H9 (cell line): ENCODE results near the gene POLD1. TPM values are rescaled to one million over a fixed set of nuclear protein-coding genes. Genes with fewer than 3 reads are reported as not detected.

Experiments used
- DNase-seq: peaks from one replicate; pipeline ENCODE4 v3.0.0-alpha.2; 2017
- H2AFZ ChIP-seq: one replicate; pipeline ENCODE4 v1.6.1; 2013; ENCODE audit warnings: mild to moderate bottlenecking, low read length, control low read depth, moderate library complexity
- H2AK5ac ChIP-seq: 2 replicates; pipeline ENCODE4 v1.6.1; 2013; ENCODE audit warnings: low read length, control low read depth, mixed read lengths; ENCODE audit not compliant: insufficient read length
- H2BK120ac ChIP-seq: one replicate; pipeline ENCODE4 v1.6.1; 2013; ENCODE audit warnings: low read depth, mild to moderate bottlenecking, low read length, control low read depth, inconsistent platforms; ENCODE audit not compliant: poor library complexity, severe bottlenecking
- H2BK12ac ChIP-seq: 2 replicates; pipeline ENCODE4 v1.6.1; 2013; ENCODE audit warnings: low read length, control low read depth, mixed read lengths, low read depth; ENCODE audit not compliant: insufficient read length
- H2BK15ac ChIP-seq: 2 replicates; pipeline ENCODE4 v1.6.1; 2013; ENCODE audit warnings: low read depth, low read length, control low read depth
- H2BK20ac ChIP-seq: one replicate; pipeline ENCODE4 v1.6.1; 2013; ENCODE audit warnings: low read depth, mild to moderate bottlenecking, low read length, control low read depth, inconsistent platforms; ENCODE audit not compliant: poor library complexity, severe bottlenecking
- H2BK5ac ChIP-seq: 2 replicates; pipeline ENCODE4 v1.6.1; 2013; ENCODE audit warnings: low read length, control low read depth, mixed read lengths; ENCODE audit not compliant: insufficient read length
- H3K14ac ChIP-seq: 2 replicates; pipeline ENCODE4 v1.6.1; 2013; ENCODE audit warnings: low read length, control low read depth; ENCODE audit not compliant: insufficient read depth
- H3K18ac ChIP-seq: 2 replicates; pipeline ENCODE4 v1.6.1; 2013; ENCODE audit warnings: low read depth, mild to moderate bottlenecking, mixed read lengths, low read length, control low read depth; ENCODE audit not compliant: insufficient read length
- H3K23ac ChIP-seq: 2 replicates; pipeline ENCODE4 v1.6.1; 2013; ENCODE audit warnings: low read length, control low read depth, mixed read lengths, low read depth; ENCODE audit not compliant: insufficient read length
- H3K23me2 ChIP-seq: 2 replicates; pipeline ENCODE4 v1.6.1; 2013; ENCODE audit warnings: low read depth, mild to moderate bottlenecking, mixed read lengths, low read length, control low read depth; ENCODE audit not compliant: insufficient read length, poor library complexity, severe bottlenecking
- H3K27ac ChIP-seq: 2 replicates; pipeline ENCODE4 v1.5.1; 2013; ENCODE audit warnings: low read length, control low read depth, mixed read lengths, low read depth; ENCODE audit not compliant: insufficient read length
- H3K27me3 ChIP-seq: 2 replicates; pipeline ENCODE4 v1.6.1; 2013; ENCODE audit warnings: low read length, control low read depth, inconsistent platforms; ENCODE audit not compliant: insufficient read depth
- H3K4ac ChIP-seq: 2 replicates; pipeline ENCODE4 v1.6.1; 2013; ENCODE audit warnings: low read depth, mild to moderate bottlenecking, control low read depth, inconsistent platforms, low read length, moderate library complexity
- H3K4me1 ChIP-seq: 2 replicates; pipeline ENCODE4 v1.6.1; 2013; ENCODE audit warnings: low read length, control low read depth, inconsistent platforms; ENCODE audit not compliant: insufficient read depth
- H3K4me2 ChIP-seq: 2 replicates; pipeline ENCODE4 v1.6.1; 2013; ENCODE audit warnings: low read length, control low read depth, mixed read lengths; ENCODE audit not compliant: insufficient read length, insufficient read depth
- H3K56ac ChIP-seq: 2 replicates; pipeline ENCODE4 v1.6.1; 2013; ENCODE audit warnings: low read depth, mild to moderate bottlenecking, mixed read lengths, low read length, control low read depth; ENCODE audit not compliant: insufficient read length
- H3K79me1 ChIP-seq: 2 replicates; pipeline ENCODE4 v1.6.1; 2013; ENCODE audit warnings: low read depth, mild to moderate bottlenecking, moderate library complexity, low read length, control low read depth, inconsistent platforms; ENCODE audit not compliant: insufficient read depth, poor library complexity, severe bottlenecking
- H3K79me2 ChIP-seq: 2 replicates; pipeline ENCODE4 v1.6.1; 2013; ENCODE audit warnings: low read length, control low read depth, inconsistent platforms; ENCODE audit not compliant: insufficient read depth
- H3K9ac ChIP-seq: 2 replicates; pipeline ENCODE4 v1.6.1; 2013; ENCODE audit warnings: low read length, control low read depth, mixed read lengths; ENCODE audit not compliant: insufficient read length; ENCODE audit errors: extremely low read depth
- H3K9me3 ChIP-seq: one replicate; pipeline ENCODE4 v1.6.1; 2013; ENCODE audit warnings: low read depth, low read length, inconsistent platforms; ENCODE audit not compliant: control insufficient read depth
- H3T11ph ChIP-seq: one replicate; pipeline ENCODE4 v1.6.1; 2013; ENCODE audit warnings: mild to moderate bottlenecking, low read length, control low read depth, inconsistent platforms
- H4K20me1 ChIP-seq: one replicate; pipeline ENCODE4 v1.6.1; 2013; ENCODE audit not compliant: control insufficient read depth, insufficient read length, insufficient read depth
- H4K5ac ChIP-seq: 2 replicates; pipeline ENCODE4 v1.6.1; 2013; ENCODE audit warnings: low read depth, mild to moderate bottlenecking, mixed read lengths, low read length, control low read depth; ENCODE audit not compliant: insufficient read length
- H4K8ac ChIP-seq: replicated peaks from 2 replicates; pipeline ENCODE4 v1.6.1; 2013; ENCODE audit warnings: low read length, control low read depth, mixed read lengths, low read depth; ENCODE audit not compliant: insufficient read length
- H4K91ac ChIP-seq: 2 replicates; pipeline ENCODE4 v1.6.1; 2013; ENCODE audit warnings: low read depth, mild to moderate bottlenecking, moderate library complexity, mixed read lengths, low read length, control low read depth; ENCODE audit not compliant: insufficient read length
- H3K27ac Mint-ChIP-seq, 3 experiments: 2 replicates in 2 of 3; 3 replicates in 1 of 3; pipeline ENCODE4 v1.8.0; 2020 to 2021; ENCODE audit warnings: mixed read lengths in 3 of 3, mild to moderate bottlenecking in 1 of 3, moderate library complexity in 1 of 3
- H3K27me3 Mint-ChIP-seq: 2 replicates; pipeline ENCODE4 v1.8.0; 2021; ENCODE audit warnings: low read depth, mild to moderate bottlenecking, moderate library complexity, mixed read lengths
- H3K36me3 Mint-ChIP-seq, 3 experiments: 2 replicates in 2 of 3; 3 replicates in 1 of 3; pipeline ENCODE4 v1.8.0; 2020 to 2021; ENCODE audit warnings: low read depth in 3 of 3, mixed read lengths in 3 of 3; ENCODE audit not compliant: insufficient read depth in 1 of 3
- H3K4me1 Mint-ChIP-seq, 2 experiments: 2 replicates each; pipeline ENCODE4 v1.8.0; 2020; ENCODE audit warnings: mixed read lengths in 2 of 2
- H3K4me3 Mint-ChIP-seq, 2 experiments: 2 replicates in 1 of 2; 3 replicates in 1 of 2; pipeline ENCODE4 v1.8.0; 2020 to 2021; ENCODE audit warnings: mild to moderate bottlenecking in 2 of 2, mixed read lengths in 2 of 2, moderate library complexity in 1 of 2
- H3K9me3 Mint-ChIP-seq, 2 experiments: 2 replicates in 1 of 2; 3 replicates in 1 of 2; pipeline ENCODE4 v1.8.0; 2020; ENCODE audit warnings: mild to moderate bottlenecking in 2 of 2, mixed read lengths in 2 of 2, moderate library complexity in 1 of 2
- WGBS: extraction: QIAGEN DNeasy Blood & Tissue Kit; methylation state at CpG from one replicate; pipeline ENCODE4 v1.1.7; 2013; ENCODE audit warnings: missing lambda C conversion rate, low lambda C conversion rate, mixed read lengths; ENCODE audit not compliant: insufficient read length; ENCODE audit errors: extremely low coverage; 5-methylcytosine and 5-hydroxymethylcytosine counted together
- total RNA-seq: library from RNA; stranded (reverse); gene quantifications from 2 replicates; pipeline ENCODE4 v1.2.1, GENCODE V29; 2021
- TF ChIP-seq, protein P1 (sequence below): fragments of 200-600 bp; sonication (generic); conservative IDR thresholded peaks from 3 replicates; pipeline ENCODE4 v1.8.0; 2021; ENCODE audit warnings: antibody characterized with exemption, mild to moderate bottlenecking

Gene POLD1
- total RNA-seq, 1 experiment from 2014 or later, result 165 TPM

DNA sequence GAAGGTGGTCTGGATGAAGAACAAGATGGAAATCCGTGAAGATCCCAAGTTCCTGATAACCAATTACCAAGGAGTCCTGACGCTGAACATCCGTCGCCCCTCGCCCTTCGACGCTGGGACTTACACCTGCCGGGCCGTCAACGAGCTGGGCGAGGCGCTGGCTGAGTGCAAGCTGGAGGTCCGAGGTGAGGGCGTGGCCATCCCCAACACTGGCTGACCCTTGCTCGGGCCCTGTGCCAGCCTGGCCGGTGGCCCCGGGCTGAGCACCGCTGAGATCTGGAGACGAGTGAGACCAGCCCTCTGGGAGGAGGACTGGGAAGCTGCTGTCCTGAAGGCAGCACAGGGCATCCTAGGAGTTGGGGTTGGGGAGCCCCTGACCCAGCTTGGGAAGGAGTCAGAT is 80.2 kb downstream of the POLD1 start:
- peaks cover 10% of the 10 kb centered on the region for H3K27me3 Mint-ChIP-seq

More for the DNA sequence above, 80.2 kb downstream of the POLD1 start:
- Histone ChIP-seq H3K9ac (no peak overlapping the region), H4K5ac (no peak overlapping the region), H2BK120ac (no peak overlapping the region), H2AK5ac (no peak overlapping the region), H3K9me3 (no peaks in the 10 kb centered on the region), H3K4ac (no peak overlapping the region), H3K27ac (no peak overlapping the region), H4K8ac (no peak overlapping the region), H3K4me2 (no peak overlapping the region), H3K23ac (no peak overlapping the region), H2BK12ac (no peak overlapping the region), H2AFZ (no peak overlapping the region), H3K79me2 (no peaks in the 10 kb centered on the region), H3K23me2 (no peaks in the 10 kb centered on the region), H3K56ac (no peak overlapping the region), H4K91ac (no peak overlapping the region), H3K4me1 (no peaks in the 10 kb centered on the region), H3K14ac (no peak overlapping the region; the same call in 1 of the 2 replicates), H2BK15ac (no peak overlapping the region), H3K79me1 (no peaks in the 10 kb centered on the region), H2BK5ac (no peak overlapping the region), H3K18ac (no peak overlapping the region), H3T11ph (no peak overlapping the region), H4K20me1 (no peaks in the 10 kb centered on the region), H2BK20ac (no peak overlapping the region), H3K27me3 (no peaks in the 10 kb centered on the region)
- peaks cover 9 to 12% of the 10 kb centered on the region in 2 experiments for H3K4me1 Mint-ChIP-seq
- TF ChIP-seq, protein P1, sequence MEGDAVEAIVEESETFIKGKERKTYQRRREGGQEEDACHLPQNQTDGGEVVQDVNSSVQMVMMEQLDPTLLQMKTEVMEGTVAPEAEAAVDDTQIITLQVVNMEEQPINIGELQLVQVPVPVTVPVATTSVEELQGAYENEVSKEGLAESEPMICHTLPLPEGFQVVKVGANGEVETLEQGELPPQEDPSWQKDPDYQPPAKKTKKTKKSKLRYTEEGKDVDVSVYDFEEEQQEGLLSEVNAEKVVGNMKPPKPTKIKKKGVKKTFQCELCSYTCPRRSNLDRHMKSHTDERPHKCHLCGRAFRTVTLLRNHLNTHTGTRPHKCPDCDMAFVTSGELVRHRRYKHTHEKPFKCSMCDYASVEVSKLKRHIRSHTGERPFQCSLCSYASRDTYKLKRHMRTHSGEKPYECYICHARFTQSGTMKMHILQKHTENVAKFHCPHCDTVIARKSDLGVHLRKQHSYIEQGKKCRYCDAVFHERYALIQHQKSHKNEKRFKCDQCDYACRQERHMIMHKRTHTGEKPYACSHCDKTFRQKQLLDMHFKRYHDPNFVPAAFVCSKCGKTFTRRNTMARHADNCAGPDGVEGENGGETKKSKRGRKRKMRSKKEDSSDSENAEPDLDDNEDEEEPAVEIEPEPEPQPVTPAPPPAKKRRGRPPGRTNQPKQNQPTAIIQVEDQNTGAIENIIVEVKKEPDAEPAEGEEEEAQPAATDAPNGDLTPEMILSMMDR, result no peak
- WGBS, result no CpG with 5 or more reads among the region's 19 CpGs
- no peaks in the 10 kb centered on the region; a peak in 1 of 5 replicates for H3K9me3 Mint-ChIP-seq
- H3K27ac Mint-ChIP-seq, result no peak overlapping the region
- H3K36me3 Mint-ChIP-seq, result no peaks in the 10 kb centered on the region; a peak in 1 of 7 replicates
- H3K4me3 Mint-ChIP-seq, result no peak overlapping the region
- no peak for DNase-seq
